GM12801 (cell line): Measurements from ENCODE around the gene C1QL2.

Source experiments
- TF ChIP-seq, protein P1 (sequence below): IDR thresholded peaks from one replicate; pipeline ENCODE4 v1.5.1; 2011; ENCODE audit warnings: control low read depth; ENCODE audit not compliant: insufficient read length; ENCODE audit errors: extremely low read depth

Gene C1QL2

DNA sequence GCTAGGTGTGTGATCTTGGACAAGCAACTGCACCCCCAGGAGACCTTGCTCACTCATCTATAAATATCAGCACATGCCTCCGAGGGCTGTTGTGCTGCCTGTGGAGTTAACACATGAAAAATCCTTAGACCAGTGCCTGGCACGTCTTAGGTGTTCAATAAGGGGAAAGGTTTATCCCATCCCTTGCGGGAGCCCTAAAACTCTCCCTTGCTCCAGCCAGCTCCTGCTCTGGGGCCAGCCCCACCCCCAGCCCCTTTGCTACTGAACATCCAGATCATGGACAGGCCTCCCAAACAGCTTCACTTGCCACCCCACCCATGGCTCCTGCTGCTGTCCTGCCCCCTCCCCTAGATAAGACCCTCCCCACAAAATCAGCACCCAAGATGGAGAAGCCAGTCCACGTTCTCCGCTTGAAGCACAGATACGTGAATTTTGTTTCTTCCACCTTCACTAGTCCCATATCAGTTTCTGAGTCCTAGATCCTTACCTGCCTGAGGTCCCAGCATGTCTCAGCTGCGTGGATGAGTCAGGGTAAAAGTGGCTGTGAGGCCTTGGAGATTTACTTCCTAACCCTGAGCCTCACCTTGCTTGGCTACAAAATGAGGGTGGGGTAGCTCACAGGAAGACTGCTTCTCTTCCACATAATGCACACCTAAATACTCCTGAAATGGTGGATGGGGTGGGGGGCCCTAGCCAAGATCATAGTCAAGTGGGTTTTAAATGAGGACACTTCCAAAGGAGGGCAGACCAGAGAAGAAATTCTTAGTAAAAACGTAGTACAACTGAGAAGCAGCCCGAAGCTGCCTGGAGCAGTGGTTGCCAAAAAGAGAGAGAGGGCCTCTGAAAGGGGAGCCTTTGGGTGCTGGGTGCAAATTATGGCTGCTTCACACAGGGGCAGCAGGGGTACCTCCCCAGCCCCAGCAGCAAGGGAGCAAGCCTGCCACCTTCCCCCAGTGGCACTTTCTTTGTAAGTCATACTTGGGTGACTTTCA, 40.4 kb downstream of the C1QL2 start:
- TF ChIP-seq, protein P1, sequence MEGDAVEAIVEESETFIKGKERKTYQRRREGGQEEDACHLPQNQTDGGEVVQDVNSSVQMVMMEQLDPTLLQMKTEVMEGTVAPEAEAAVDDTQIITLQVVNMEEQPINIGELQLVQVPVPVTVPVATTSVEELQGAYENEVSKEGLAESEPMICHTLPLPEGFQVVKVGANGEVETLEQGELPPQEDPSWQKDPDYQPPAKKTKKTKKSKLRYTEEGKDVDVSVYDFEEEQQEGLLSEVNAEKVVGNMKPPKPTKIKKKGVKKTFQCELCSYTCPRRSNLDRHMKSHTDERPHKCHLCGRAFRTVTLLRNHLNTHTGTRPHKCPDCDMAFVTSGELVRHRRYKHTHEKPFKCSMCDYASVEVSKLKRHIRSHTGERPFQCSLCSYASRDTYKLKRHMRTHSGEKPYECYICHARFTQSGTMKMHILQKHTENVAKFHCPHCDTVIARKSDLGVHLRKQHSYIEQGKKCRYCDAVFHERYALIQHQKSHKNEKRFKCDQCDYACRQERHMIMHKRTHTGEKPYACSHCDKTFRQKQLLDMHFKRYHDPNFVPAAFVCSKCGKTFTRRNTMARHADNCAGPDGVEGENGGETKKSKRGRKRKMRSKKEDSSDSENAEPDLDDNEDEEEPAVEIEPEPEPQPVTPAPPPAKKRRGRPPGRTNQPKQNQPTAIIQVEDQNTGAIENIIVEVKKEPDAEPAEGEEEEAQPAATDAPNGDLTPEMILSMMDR, result no peak

DNA sequence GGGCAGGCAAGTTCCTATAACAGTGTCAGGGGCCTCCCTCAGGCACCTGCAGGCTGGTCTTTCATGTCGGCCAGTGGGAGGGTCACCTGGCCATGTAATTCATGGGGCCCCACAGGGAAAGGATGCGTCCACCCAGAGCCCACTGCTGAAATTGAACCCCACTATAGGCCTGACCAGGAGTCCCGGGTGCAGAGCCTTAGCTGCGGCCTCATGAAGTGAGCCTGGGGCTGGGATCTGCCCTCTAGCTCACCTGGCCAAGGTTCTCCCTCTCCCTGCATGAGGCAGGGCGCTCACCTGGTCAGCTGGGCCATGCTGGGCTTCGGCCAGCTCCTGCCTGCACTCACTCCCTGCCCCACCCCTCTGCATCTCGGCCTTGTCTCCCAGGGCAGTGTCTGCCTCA, 41.1 kb downstream of the C1QL2 start:
- TF ChIP-seq, protein P1, result no peak

DNA sequence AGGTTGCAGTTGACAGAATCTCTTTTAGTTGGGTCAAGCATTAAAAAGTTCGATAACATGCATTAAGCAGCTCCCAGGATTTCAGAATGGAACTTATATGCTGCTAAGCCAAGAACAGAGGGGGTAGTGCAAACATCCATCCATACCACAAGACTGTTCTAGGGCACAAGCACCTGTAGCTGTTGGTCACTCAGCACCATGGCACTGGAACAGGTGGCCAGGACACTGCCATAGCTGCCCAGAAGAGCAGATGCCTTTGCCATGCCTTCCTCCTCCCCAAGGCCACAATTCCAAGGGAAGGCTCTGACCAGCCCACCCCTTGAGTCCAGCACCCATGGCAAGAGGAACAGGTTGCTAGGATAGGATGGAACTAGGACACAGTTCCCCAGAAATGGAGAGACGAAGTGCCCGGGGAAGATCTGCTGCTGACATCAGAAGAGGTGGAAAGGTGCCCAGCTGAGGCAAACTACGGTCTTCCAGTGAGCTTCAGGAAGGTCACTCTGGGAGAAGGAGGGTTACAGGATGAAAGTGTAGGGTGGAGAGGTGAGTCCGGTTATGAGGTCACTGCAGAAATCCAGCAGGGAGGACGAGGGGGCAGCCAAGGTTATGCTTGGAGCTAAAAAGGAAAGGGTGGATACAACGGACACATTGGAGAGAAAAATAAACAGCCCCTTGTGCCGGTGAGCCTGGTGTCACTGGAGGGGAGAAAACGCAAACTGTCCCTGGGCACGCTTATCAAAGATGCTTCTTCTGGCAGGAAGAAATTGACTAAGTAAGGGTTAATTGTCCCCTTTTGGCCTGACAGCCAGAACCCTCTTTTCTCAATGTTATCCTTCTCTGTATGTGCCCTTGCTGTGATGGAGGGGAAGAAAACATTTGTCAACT, 41.9 kb downstream of the C1QL2 start:
- TF ChIP-seq, protein P1, result no peak

DNA sequence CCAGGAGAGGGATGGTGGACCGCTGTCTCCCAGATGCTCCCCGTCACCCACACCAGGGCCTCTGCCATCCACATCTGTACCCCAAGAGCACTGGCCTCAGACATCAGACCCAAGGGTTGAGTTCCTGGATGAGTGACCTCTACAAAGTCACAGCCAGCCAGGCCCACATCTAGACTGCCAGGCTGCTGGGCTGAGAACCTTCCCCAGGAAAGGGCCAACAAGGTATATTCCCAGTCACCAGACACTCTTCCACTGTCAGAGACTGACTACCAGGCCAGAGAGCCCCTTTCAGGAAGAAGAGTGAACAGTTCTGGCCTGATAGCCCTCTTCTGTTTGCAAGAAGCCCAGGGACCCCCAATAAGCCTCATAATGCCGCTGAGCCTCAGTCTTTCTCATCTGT, 44.3 kb downstream of the C1QL2 start:
- TF ChIP-seq, protein P1, result no peak

DNA sequence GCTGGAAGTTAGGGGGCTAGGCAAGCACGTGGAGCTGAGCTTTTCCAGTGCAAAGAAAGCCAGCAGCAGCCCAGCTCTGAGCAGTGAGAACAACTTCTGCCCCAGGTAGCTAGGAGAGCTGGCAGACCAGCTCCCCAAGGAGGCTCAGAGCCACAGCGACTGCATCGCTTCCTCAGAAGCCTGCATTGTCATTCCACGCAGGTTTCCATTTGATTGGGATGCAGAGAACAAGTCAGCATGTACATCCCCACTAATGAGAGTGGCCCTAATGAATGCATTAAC, 45.1 kb downstream of the C1QL2 start:
- TF ChIP-seq, protein P1, result no peak

DNA sequence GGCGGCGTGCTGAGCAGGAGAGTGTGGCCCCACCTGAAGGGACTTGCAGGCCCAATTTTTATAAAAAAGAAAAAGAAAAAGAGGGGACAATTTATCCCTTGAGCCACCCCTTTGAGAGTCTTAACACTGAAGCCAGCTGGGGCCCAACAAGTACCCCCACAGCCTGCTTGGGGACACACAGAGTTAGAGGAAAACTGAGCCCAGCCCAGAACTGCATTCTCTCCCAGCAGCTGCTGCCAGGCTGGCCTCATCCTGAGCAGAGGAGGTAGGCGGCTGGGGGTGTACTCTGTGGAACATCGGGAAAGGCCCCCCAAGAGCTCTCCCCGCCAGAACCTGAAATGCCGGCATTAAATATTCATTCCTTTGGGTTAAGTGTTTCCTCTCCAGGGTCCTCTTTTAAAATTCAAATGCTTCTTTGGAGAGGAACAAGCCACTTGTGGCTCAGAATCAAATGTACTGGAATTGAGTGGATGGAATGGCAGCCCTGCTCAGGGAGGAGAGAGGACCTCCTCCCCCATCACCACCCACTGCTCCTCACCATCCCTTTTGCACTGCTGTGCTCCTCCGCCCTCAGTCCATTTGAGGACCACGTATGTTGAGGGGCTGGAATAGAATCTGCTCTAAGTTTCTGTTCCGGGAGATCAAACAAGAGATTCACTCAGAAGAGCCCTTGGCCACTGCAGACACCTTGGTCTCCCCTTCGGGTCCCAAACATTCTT, 45.6 kb downstream of the C1QL2 start:
- TF ChIP-seq, protein P1, result no peak

DNA sequence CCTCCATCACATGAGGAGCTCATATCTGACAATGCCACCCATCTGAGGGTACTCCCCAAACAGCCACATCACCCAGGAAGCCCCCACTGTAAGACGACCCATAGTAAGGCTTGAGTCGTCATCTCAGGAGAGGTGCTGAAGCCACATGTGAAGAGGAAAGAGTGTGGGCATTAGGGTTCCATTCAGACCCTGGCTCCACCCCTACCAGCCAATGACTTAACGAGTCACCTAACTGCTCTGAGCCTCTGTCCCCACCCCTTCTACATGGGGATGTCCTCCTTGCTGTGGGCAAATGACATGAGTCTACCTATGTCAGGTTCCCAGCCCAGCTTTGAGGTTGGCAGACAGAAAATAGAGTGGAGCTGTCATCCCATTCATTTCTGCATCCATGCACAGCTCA, 46.3 kb downstream of the C1QL2 start:
- TF ChIP-seq, protein P1, result no peak
